Measurements from ENCODE around the gene RNF5.

The RNF5 gene

DNA sequence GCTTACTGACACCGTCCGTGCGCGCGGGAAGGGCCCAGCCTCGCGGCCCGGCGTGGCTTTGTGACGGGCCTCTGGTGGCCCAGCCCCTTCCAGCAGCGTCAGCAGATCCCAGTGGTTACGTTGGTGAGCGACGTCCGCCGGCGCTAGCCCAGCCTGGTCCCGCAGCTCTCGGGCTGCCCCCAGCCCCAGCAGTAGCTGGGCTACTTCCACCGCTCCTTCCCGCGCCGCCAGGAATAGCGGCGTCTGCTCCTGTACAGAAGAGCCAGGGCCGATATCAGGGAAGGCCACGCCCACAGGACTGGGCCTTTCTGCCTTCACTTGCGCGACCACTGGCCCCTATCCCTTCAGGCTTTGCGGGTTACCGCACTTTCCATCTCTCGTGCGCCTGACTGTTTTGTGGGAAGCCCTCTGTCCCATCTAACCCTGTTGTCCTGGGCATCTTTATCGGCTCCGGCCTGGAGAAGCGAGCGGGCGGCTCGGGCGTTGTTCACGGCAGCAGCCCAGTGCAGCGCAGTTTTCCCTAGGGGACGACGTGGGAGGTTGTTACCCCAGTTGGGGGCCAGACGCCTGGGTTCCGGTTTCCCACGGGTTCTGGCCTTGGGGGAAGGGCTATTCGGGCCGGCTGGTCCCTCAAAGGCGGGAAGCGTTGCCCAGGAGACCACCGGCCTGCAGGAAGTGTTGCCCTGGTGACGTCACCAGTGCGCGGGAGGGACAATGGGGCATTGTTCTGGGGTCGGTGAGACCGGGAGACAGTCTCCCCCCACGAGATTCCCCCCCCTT is 17.9 kb downstream of the RNF5 start:
- no peaks in the 10 kb centered on the region for H3K9me3 ChIP-seq (replicated peaks in 1 of 2; ENCODE audit: control insufficient read depth in 2 of 2, insufficient read depth in 1 of 2, low read depth in 1 of 2, low read length in 2 of 2)
- peak overlapping the region; percentile 98 for H2BK12ac ChIP-seq (ENCODE audit: low read length)
- peak overlapping the region; percentile 61 to 92 for H3K4me3 ChIP-seq (ENCODE audit: low read length in 2 of 2)
- peak overlapping the region; percentile 89 for H3K4me2 ChIP-seq (ENCODE audit: insufficient read depth, low read length, poor library complexity, severe bottlenecking)
- peak overlapping the region; percentile 100 for H3K27ac ChIP-seq (replicated peaks; ENCODE audit: low read length)
- H3K14ac ChIP-seq (ENCODE audit: low read length) = no peak overlapping the region
- H3K18ac ChIP-seq (ENCODE audit: low read length) = peak overlapping the region; percentile 100
- peak overlapping the region; percentile 100 for H3K23ac ChIP-seq (ENCODE audit: low read depth, low read length, poor library complexity)
- peak overlapping the region; percentile 99 for H4K91ac ChIP-seq (ENCODE audit: low read depth, low read length, poor library complexity)
- peak overlapping the region; percentile 100 for H3K4ac ChIP-seq (ENCODE audit: low read length)
- peak overlapping the region; percentile 100 for H3K9ac ChIP-seq (ENCODE audit: low read depth, low read length, poor library complexity)
- H2BK15ac ChIP-seq (ENCODE audit: low read length) = peak overlapping the region; percentile 100
- no peaks in the 10 kb centered on the region for H3K27me3 ChIP-seq (ENCODE audit: control insufficient read depth in 3 of 3, insufficient read depth in 3 of 3, low read depth in 1 of 3, low read length in 3 of 3)
- H2BK5ac ChIP-seq (ENCODE audit: low read length) = peak overlapping the region; percentile 100
- peaks cover 28 to 30% of the 10 kb centered on the region in 2 donors for H3K4me1 ChIP-seq (ENCODE audit: control insufficient read depth in 2 of 2, insufficient read depth in 1 of 2, low read depth in 1 of 2, low read length in 2 of 2)
- no peaks in the 10 kb centered on the region for H3K79me1 ChIP-seq (ENCODE audit: low read depth, low read length)
- peak overlapping the region; percentile 100 for H2AK5ac ChIP-seq (ENCODE audit: low read depth, low read length)
- peak overlapping the region; percentile 79 for H2AFZ ChIP-seq (ENCODE audit: low read length)
- peak overlapping the region; percentile 97 for H4K8ac ChIP-seq (ENCODE audit: low read depth, low read length)
- DNase-seq (ENCODE audit: low spot score) = peak; percentile 84
- H2BK120ac ChIP-seq (ENCODE audit: low read depth, low read length) = peak overlapping the region; percentile 93
- no CpG with 5 or more reads among the region's 58 CpGs for WGBS, 2 donors (ENCODE audit: extremely low coverage in 2 of 2, insufficient read length in 2 of 2, insufficient replicate concordance in 1 of 2)
- no peaks in the 10 kb centered on the region for H3K36me3 ChIP-seq (replicated peaks in 1 of 2; ENCODE audit: control insufficient read depth in 2 of 2, insufficient read depth in 2 of 2, low read length in 2 of 2)

DNA sequence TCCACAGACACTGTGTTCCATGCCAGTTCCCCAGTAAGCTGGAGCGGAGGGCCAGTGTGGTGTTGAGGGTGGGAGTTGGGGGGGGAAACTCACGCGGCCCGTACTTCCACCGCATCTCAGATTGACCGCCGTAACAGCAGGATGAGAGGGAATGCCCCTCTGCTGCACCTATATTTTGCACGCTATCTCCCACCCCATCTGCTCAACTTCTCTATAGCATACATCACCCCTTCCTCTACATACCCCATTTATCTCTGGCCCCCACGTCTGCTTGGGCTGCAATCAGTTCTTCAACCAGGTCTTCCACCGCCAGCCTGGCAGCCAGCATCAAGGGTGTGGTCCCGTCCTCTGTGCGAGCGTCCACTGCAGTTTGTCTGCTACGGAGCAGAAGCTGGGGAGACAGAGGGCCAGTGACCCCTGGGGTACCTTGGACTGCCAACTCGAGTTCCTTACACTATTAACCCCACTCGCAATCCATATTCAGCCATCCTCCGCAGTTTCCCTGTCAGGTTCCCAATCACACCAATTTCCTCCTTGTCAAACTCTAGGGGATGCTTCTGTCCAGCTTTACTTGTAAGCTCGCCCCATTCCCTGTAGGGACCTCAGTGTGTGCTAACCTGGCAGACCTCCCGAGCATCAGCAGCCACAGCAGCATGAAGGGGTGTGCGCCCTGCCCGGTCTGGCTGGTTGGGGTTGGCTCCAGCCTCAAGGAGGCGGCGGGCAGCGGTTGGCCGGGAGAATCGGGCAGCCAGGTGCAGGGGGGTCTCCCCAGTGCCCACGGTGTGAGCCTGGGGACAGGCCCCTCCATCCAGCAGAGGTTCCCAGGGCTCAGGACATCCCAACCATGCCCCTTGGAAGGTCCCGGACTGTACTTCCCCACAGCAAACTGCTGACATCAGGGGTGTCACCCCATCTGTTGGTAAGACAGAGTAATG is 18.7 kb downstream of the RNF5 start:
- Histone ChIP-seq H3K4me2 (ENCODE audit: insufficient read depth, low read length, poor library complexity, severe bottlenecking) (peak overlapping the region; percentile 89), H3K18ac (ENCODE audit: low read length) (peak overlapping the region; percentile 100), H2BK15ac (ENCODE audit: low read length) (peak overlapping the region; percentile 100), H2BK12ac (ENCODE audit: low read length) (peak overlapping the region; percentile 98), H2BK5ac (ENCODE audit: low read length) (peak overlapping the region; percentile 100), H4K91ac (ENCODE audit: low read depth, low read length, poor library complexity) (peak overlapping the region; percentile 97), H2AK5ac (ENCODE audit: low read depth, low read length) (peak overlapping the region; percentile 99), H3K4ac (ENCODE audit: low read length) (peak overlapping the region; percentile 96), H3K27ac (replicated peaks; ENCODE audit: low read length) (peak overlapping the region; percentile 100), H2BK120ac (ENCODE audit: low read depth, low read length) (peak overlapping the region; percentile 95), H2AFZ (ENCODE audit: low read length) (peak overlapping the region; percentile 79), H3K27me3 (ENCODE audit: control insufficient read depth in 3 of 3, insufficient read depth in 3 of 3, low read depth in 1 of 3, low read length in 3 of 3) (no peaks in the 10 kb centered on the region), H3K36me3 (replicated peaks in 1 of 2; ENCODE audit: control insufficient read depth in 2 of 2, insufficient read depth in 2 of 2, low read length in 2 of 2) (no peaks in the 10 kb centered on the region), H3K23ac (ENCODE audit: low read depth, low read length, poor library complexity) (peak overlapping the region; percentile 68), H3K9ac (ENCODE audit: low read depth, low read length, poor library complexity) (peak overlapping the region; percentile 89), H4K8ac (ENCODE audit: low read depth, low read length) (peak overlapping the region; percentile 97), H3K4me3 (ENCODE audit: low read length in 2 of 2) (peak overlapping the region; percentile 56 to 61), H3K79me1 (ENCODE audit: low read depth, low read length) (no peaks in the 10 kb centered on the region), H3K14ac (ENCODE audit: low read length) (peak overlapping the region; percentile 72), H3K4me1 (ENCODE audit: control insufficient read depth in 2 of 2, insufficient read depth in 1 of 2, low read depth in 1 of 2, low read length in 2 of 2) (peaks cover 23 to 24% of the 10 kb centered on the region in 2 donors), H3K9me3 (replicated peaks in 1 of 2; ENCODE audit: control insufficient read depth in 2 of 2, insufficient read depth in 1 of 2, low read depth in 1 of 2, low read length in 2 of 2) (no peaks in the 10 kb centered on the region)
- no CpG with 5 or more reads among the region's 28 CpGs for WGBS, 2 donors (ENCODE audit: extremely low coverage in 2 of 2, insufficient read length in 2 of 2, insufficient replicate concordance in 1 of 2)
- no peak for DNase-seq (ENCODE audit: low spot score)

DNA sequence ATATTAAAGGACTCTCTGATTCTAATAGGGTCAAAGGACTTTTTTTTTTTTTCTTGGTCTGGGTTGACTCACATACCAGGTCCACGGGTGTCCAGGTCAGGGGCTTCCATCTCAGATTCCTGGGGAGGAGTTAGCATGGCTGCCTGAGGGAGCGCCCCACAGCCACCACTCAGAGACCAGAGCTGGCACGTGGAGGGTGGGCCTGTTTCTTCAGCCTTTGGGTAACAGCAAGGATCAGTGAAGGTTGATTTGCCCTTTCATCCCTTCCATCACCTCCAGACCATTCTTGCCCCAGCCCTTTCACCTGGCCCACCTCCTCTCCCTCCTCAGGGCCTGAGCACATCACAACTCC is 20.1 kb downstream of the RNF5 start:
- WGBS, 2 donors (ENCODE audit: extremely low coverage in 2 of 2, insufficient read length in 2 of 2, insufficient replicate concordance in 1 of 2) = no CpG with 5 or more reads among the region's 3 CpGs
- no peaks in the 10 kb centered on the region for H3K9me3 ChIP-seq (replicated peaks in 1 of 2; ENCODE audit: control insufficient read depth in 2 of 2, insufficient read depth in 1 of 2, low read depth in 1 of 2, low read length in 2 of 2)
- no peak for DNase-seq (ENCODE audit: low spot score)
- peak overlapping the region; percentile 65 for H2BK120ac ChIP-seq (ENCODE audit: low read depth, low read length)
- no peak overlapping the region for H4K91ac ChIP-seq (ENCODE audit: low read depth, low read length, poor library complexity)
- H3K4ac ChIP-seq (ENCODE audit: low read length) = no peak overlapping the region
- H2AK5ac ChIP-seq (ENCODE audit: low read depth, low read length) = peak overlapping the region; percentile 15
- H2BK15ac ChIP-seq (ENCODE audit: low read length) = no peak overlapping the region
- H3K4me1 ChIP-seq (ENCODE audit: control insufficient read depth in 2 of 2, insufficient read depth in 1 of 2, low read depth in 1 of 2, low read length in 2 of 2) = peaks cover 15 to 21% of the 10 kb centered on the region in 2 donors
- no peak overlapping the region for H3K27ac ChIP-seq (replicated peaks; ENCODE audit: low read length)
- no peaks in the 10 kb centered on the region for H3K79me1 ChIP-seq (ENCODE audit: low read depth, low read length)
- peak overlapping the region; percentile 33 for H2BK12ac ChIP-seq (ENCODE audit: low read length)
- H3K36me3 ChIP-seq (replicated peaks in 1 of 2; ENCODE audit: control insufficient read depth in 2 of 2, insufficient read depth in 2 of 2, low read length in 2 of 2) = no peaks in the 10 kb centered on the region
- H3K4me3 ChIP-seq (ENCODE audit: low read length in 2 of 2) = no peak overlapping the region
- no peak overlapping the region for H3K4me2 ChIP-seq (ENCODE audit: insufficient read depth, low read length, poor library complexity, severe bottlenecking)
- no peaks in the 10 kb centered on the region for H3K27me3 ChIP-seq (ENCODE audit: control insufficient read depth in 3 of 3, insufficient read depth in 3 of 3, low read depth in 1 of 3, low read length in 3 of 3)
- peak overlapping the region; percentile 34 for H3K23ac ChIP-seq (ENCODE audit: low read depth, low read length, poor library complexity)
- H3K14ac ChIP-seq (ENCODE audit: low read length) = no peak overlapping the region
- peak overlapping the region; percentile 24 for H3K9ac ChIP-seq (ENCODE audit: low read depth, low read length, poor library complexity)
- peak overlapping the region; percentile 20 for H4K8ac ChIP-seq (ENCODE audit: low read depth, low read length)
- no peak overlapping the region for H2AFZ ChIP-seq (ENCODE audit: low read length)
- H2BK5ac ChIP-seq (ENCODE audit: low read length) = no peak overlapping the region
- H3K18ac ChIP-seq (ENCODE audit: low read length) = peak overlapping the region; percentile 7

DNA sequence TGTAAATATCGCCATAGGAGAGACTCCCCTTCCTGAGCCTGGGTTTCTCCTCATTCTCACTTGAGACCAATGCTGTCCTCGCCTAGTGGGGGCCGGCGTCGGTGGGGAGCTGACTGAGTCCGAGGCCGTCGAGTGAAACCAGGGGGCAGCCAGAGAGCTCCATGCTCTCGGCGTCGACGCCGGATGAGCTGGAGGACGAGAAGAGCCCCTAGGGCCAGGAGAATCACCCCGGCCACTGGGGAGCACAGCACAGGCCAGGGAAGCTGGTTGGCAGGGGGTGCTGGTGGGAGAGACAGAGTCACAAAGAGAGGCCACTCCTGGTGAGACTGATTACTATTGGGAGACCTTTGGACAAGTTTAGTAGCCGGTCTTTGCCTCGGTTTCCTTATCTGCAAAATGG is 20.7 kb downstream of the RNF5 start:
- H3K4ac ChIP-seq (ENCODE audit: low read length) = no peak overlapping the region
- no peaks in the 10 kb centered on the region for H3K79me1 ChIP-seq (ENCODE audit: low read depth, low read length)
- H3K27ac ChIP-seq (replicated peaks; ENCODE audit: low read length) = no peak overlapping the region
- H3K14ac ChIP-seq (ENCODE audit: low read length) = no peak overlapping the region
- H2AK5ac ChIP-seq (ENCODE audit: low read depth, low read length) = peak overlapping the region; percentile 15
- peak overlapping the region; percentile 77 for H3K18ac ChIP-seq (ENCODE audit: low read length)
- H4K8ac ChIP-seq (ENCODE audit: low read depth, low read length) = no peak overlapping the region
- no peak overlapping the region for H3K4me3 ChIP-seq (ENCODE audit: low read length in 2 of 2)
- no peak overlapping the region for H2BK5ac ChIP-seq (ENCODE audit: low read length)
- H3K36me3 ChIP-seq (replicated peaks in 1 of 2; ENCODE audit: control insufficient read depth in 2 of 2, insufficient read depth in 2 of 2, low read length in 2 of 2) = no peaks in the 10 kb centered on the region
- H2AFZ ChIP-seq (ENCODE audit: low read length) = no peak overlapping the region
- no peak overlapping the region for H3K4me2 ChIP-seq (ENCODE audit: insufficient read depth, low read length, poor library complexity, severe bottlenecking)
- no peaks in the 10 kb centered on the region for H3K9me3 ChIP-seq (replicated peaks in 1 of 2; ENCODE audit: control insufficient read depth in 2 of 2, insufficient read depth in 1 of 2, low read depth in 1 of 2, low read length in 2 of 2)
- H4K91ac ChIP-seq (ENCODE audit: low read depth, low read length, poor library complexity) = no peak overlapping the region
- H3K23ac ChIP-seq (ENCODE audit: low read depth, low read length, poor library complexity) = no peak overlapping the region
- no CpG with 5 or more reads among the region's 17 CpGs for WGBS, 2 donors (ENCODE audit: extremely low coverage in 2 of 2, insufficient read length in 2 of 2, insufficient replicate concordance in 1 of 2)
- H2BK12ac ChIP-seq (ENCODE audit: low read length) = no peak overlapping the region
- DNase-seq (ENCODE audit: low spot score) = no peak
- no peaks in the 10 kb centered on the region for H3K27me3 ChIP-seq (ENCODE audit: control insufficient read depth in 3 of 3, insufficient read depth in 3 of 3, low read depth in 1 of 3, low read length in 3 of 3)
- no peak overlapping the region for H2BK15ac ChIP-seq (ENCODE audit: low read length)
- no peak overlapping the region for H3K9ac ChIP-seq (ENCODE audit: low read depth, low read length, poor library complexity)
- peaks cover 20 to 25% of the 10 kb centered on the region in 2 donors for H3K4me1 ChIP-seq (ENCODE audit: control insufficient read depth in 2 of 2, insufficient read depth in 1 of 2, low read depth in 1 of 2, low read length in 2 of 2)
- peak overlapping the region; percentile 65 for H2BK120ac ChIP-seq (ENCODE audit: low read depth, low read length)
